Lower leg skin (tissue), 3 donors: ENCODE data around the gene RABL6.

ENCODE experiments used
- CTCF ChIP-seq, 3 donors: fragments of 450-650 bp; IDR thresholded peaks; one replicate each; pipeline ENCODE4 v1.5.1; 2016; ENCODE audit warnings: antibody characterized with exemption in 3 of 3, mild to moderate bottlenecking in 3 of 3, moderate library complexity in 2 of 3
- POLR2A ChIP-seq, 2 donors: fragments of 450-650 bp; IDR thresholded peaks; one replicate each; pipeline ENCODE4 v1.6.1; 2016 to 2017; ENCODE audit warnings: antibody characterized with exemption in 2 of 2, mild to moderate bottlenecking in 1 of 2, moderate library complexity in 1 of 2

- TF ChIP-seq POLR2A (IDR thresholded peaks at IDR 0.05) (no peak), CTCF (IDR thresholded peaks at IDR 0.05) (no peak)
These were observed 22.8 kb upstream of the RABL6 start for GRCh38 chr9:136784997-136785361.
